ENCODE results near the gene SELE. TPM values are rescaled to one million over a fixed set of nuclear protein-coding genes. Genes with fewer than 3 reads are reported as not detected.

The SELE gene
- total and polyA plus RNA-seq, 9 of the 15 experiments (the other 6 are each of a cell fraction or from before 2014, with no cell fraction given), result 0.08 TPM; not detected in 8

DNA sequence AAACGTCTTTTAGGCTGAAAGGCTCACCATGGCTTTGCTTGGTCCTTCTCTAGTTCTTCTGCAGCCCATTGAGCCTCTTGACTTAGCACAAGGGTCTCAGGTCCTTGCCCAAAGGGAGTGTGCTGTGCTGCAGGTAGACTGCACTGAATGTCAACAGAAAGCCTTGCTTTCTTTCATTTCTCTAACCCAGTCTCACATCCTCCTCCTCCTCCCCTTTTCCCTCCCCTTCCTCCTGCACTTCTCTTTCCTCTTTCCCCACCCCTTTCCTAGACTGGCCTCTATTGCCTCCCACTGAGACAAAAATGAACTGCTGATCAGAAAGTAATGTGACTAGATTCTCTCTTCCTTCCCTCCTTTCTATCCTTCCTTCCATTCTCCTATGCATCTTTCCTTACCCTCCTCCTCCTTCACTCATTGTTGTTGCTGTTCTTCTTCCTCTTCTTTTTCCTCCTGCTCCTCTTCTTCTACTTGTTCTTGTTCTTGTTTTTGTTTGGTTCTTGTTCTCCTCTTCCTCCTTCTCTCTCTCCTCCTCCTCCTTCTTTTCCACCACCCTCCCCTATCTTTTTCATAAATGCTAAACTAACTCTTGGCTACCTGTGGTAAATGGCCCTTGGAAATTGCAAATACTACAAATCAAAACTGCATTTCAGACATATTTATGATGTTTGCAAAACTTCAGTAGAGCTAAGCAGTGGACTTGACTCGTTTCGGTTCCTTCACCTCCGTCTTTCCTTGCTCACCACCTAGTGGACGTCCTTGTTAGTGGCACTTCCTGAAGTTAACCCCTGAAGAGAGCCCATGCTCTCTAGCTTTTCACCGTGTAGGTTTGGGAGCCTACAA is 22.2 kb downstream of the SELE start, which contains the start of gene SELL (continued):
- TF ChIP-seq RBM17 (IDR thresholded peaks at IDR 0.05; ENCODE audit: borderline replicate concordance, low read depth, low read length) (no peak), SIX5 (IDR thresholded peaks at IDR 0.05; ENCODE audit: borderline replicate concordance in 1 of 2, insufficient read depth in 1 of 2, low read depth in 1 of 2, low read length in 2 of 2) (no peak), SPI1 (IDR thresholded peaks at IDR 0.05; ENCODE audit: borderline replicate concordance, low read depth, low read length) (peak; percentile 21; the same call in 1 of the 2 replicates), FOXP1 (CRISPR knock-in tag; IDR thresholded peaks at IDR 0.05) (no peak), STAG1 (CRISPR knock-in tag; IDR thresholded peaks at IDR 0.05; ENCODE audit: borderline replicate concordance) (no peak; the same call in 1 of the 2 replicates), ZFX (CRISPR knock-in tag; IDR thresholded peaks at IDR 0.05) (no peak), MEIS2 (IDR thresholded peaks at IDR 0.05; ENCODE audit: partially characterized antibody) (peak; percentile 3), ZKSCAN8 (CRISPR knock-in tag; IDR thresholded peaks at IDR 0.05) (no peak), SMC3 (conservative IDR thresholded peaks at IDR 0.05; ENCODE audit: insufficient read depth, low read depth, low read length) (peak; percentile 62), FOXA1 (IDR thresholded peaks at IDR 0.05; ENCODE audit: borderline replicate concordance) (no peak), MXI1 (IDR thresholded peaks at IDR 0.05; ENCODE audit: low read depth, low read length) (no peak), MED1 (CRISPR knock-in tag; IDR thresholded peaks at IDR 0.05; ENCODE audit: borderline replicate concordance) (no peak), MAZ (CRISPR knock-in tag; conservative IDR thresholded peaks at IDR 0.05 in 1 of 2, IDR thresholded peaks at IDR 0.05 in 1 of 2) (0 out of 4 replicates have a peak, but pooled peaks of 1 of the 2 experiments have one; percentile 22), NFRKB (IDR thresholded peaks at IDR 0.05; ENCODE audit: low read depth) (no peak), E2F5 (CRISPR knock-in tag; IDR thresholded peaks at IDR 0.05) (no peak), BRD4 (IDR thresholded peaks at IDR 0.05) (no peak), NFIX (CRISPR knock-in tag; IDR thresholded peaks at IDR 0.05; ENCODE audit: low read depth) (no peak)
- TF ChIP-seq, protein P1, sequence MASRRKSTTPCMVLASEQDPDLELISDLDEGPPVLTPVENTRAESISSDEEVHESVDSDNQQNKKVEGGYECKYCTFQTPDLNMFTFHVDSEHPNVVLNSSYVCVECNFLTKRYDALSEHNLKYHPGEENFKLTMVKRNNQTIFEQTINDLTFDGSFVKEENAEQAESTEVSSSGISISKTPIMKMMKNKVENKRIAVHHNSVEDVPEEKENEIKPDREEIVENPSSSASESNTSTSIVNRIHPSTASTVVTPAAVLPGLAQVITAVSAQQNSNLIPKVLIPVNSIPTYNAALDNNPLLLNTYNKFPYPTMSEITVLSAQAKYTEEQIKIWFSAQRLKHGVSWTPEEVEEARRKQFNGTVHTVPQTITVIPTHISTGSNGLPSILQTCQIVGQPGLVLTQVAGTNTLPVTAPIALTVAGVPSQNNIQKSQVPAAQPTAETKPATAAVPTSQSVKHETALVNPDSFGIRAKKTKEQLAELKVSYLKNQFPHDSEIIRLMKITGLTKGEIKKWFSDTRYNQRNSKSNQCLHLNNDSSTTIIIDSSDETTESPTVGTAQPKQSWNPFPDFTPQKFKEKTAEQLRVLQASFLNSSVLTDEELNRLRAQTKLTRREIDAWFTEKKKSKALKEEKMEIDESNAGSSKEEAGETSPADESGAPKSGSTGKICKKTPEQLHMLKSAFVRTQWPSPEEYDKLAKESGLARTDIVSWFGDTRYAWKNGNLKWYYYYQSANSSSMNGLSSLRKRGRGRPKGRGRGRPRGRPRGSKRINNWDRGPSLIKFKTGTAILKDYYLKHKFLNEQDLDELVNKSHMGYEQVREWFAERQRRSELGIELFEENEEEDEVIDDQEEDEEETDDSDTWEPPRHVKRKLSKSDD (conservative IDR thresholded peaks at IDR 0.05; ENCODE audit: low read length), result no peak
- TF ChIP-seq, protein P2, sequence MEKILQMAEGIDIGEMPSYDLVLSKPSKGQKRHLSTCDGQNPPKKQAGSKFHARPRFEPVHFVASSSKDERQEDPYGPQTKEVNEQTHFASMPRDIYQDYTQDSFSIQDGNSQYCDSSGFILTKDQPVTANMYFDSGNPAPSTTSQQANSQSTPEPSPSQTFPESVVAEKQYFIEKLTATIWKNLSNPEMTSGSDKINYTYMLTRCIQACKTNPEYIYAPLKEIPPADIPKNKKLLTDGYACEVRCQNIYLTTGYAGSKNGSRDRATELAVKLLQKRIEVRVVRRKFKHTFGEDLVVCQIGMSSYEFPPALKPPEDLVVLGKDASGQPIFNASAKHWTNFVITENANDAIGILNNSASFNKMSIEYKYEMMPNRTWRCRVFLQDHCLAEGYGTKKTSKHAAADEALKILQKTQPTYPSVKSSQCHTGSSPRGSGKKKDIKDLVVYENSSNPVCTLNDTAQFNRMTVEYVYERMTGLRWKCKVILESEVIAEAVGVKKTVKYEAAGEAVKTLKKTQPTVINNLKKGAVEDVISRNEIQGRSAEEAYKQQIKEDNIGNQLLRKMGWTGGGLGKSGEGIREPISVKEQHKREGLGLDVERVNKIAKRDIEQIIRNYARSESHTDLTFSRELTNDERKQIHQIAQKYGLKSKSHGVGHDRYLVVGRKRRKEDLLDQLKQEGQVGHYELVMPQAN (IDR thresholded peaks at IDR 0.05; ENCODE audit: borderline replicate concordance), result 0 out of 2 replicates have a peak, but pooled peaks have one; percentile 27
- TF ChIP-seq, protein P3, sequence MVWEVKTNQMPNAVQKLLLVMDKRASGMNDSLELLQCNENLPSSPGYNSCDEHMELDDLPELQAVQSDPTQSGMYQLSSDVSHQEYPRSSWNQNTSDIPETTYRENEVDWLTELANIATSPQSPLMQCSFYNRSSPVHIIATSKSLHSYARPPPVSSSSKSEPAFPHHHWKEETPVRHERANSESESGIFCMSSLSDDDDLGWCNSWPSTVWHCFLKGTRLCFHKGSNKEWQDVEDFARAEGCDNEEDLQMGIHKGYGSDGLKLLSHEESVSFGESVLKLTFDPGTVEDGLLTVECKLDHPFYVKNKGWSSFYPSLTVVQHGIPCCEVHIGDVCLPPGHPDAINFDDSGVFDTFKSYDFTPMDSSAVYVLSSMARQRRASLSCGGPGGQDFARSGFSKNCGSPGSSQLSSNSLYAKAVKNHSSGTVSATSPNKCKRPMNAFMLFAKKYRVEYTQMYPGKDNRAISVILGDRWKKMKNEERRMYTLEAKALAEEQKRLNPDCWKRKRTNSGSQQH (CRISPR knock-in tag; IDR thresholded peaks at IDR 0.05), result peak; percentile 54; the same call in 1 of the 2 replicates

Data from K562 (cell line).